H9 (cell line): ENCODE results near the gene HOXA4. TPM values are rescaled to one million over a fixed set of nuclear protein-coding genes. Genes with fewer than 3 reads are reported as not detected.

Source experiments
- DNase-seq: peaks from one replicate; pipeline ENCODE4 v3.0.0-alpha.2; 2017
- H2AFZ ChIP-seq: one replicate; pipeline ENCODE4 v1.6.1; 2013; ENCODE audit warnings: mild to moderate bottlenecking, low read length, control low read depth, moderate library complexity
- H2AK5ac ChIP-seq: 2 replicates; pipeline ENCODE4 v1.6.1; 2013; ENCODE audit warnings: low read length, control low read depth, mixed read lengths; ENCODE audit not compliant: insufficient read length
- H2BK120ac ChIP-seq: one replicate; pipeline ENCODE4 v1.6.1; 2013; ENCODE audit warnings: low read depth, mild to moderate bottlenecking, low read length, control low read depth, inconsistent platforms; ENCODE audit not compliant: poor library complexity, severe bottlenecking
- H2BK12ac ChIP-seq: 2 replicates; pipeline ENCODE4 v1.6.1; 2013; ENCODE audit warnings: low read length, control low read depth, mixed read lengths, low read depth; ENCODE audit not compliant: insufficient read length
- H2BK15ac ChIP-seq: 2 replicates; pipeline ENCODE4 v1.6.1; 2013; ENCODE audit warnings: low read depth, low read length, control low read depth
- H2BK20ac ChIP-seq: one replicate; pipeline ENCODE4 v1.6.1; 2013; ENCODE audit warnings: low read depth, mild to moderate bottlenecking, low read length, control low read depth, inconsistent platforms; ENCODE audit not compliant: poor library complexity, severe bottlenecking
- H2BK5ac ChIP-seq: 2 replicates; pipeline ENCODE4 v1.6.1; 2013; ENCODE audit warnings: low read length, control low read depth, mixed read lengths; ENCODE audit not compliant: insufficient read length
- H3K14ac ChIP-seq: 2 replicates; pipeline ENCODE4 v1.6.1; 2013; ENCODE audit warnings: low read length, control low read depth; ENCODE audit not compliant: insufficient read depth
- H3K18ac ChIP-seq: 2 replicates; pipeline ENCODE4 v1.6.1; 2013; ENCODE audit warnings: low read depth, mild to moderate bottlenecking, mixed read lengths, low read length, control low read depth; ENCODE audit not compliant: insufficient read length
- H3K23ac ChIP-seq: 2 replicates; pipeline ENCODE4 v1.6.1; 2013; ENCODE audit warnings: low read length, control low read depth, mixed read lengths, low read depth; ENCODE audit not compliant: insufficient read length
- H3K23me2 ChIP-seq: 2 replicates; pipeline ENCODE4 v1.6.1; 2013; ENCODE audit warnings: low read depth, mild to moderate bottlenecking, mixed read lengths, low read length, control low read depth; ENCODE audit not compliant: insufficient read length, poor library complexity, severe bottlenecking
- H3K27ac ChIP-seq: 2 replicates; pipeline ENCODE4 v1.5.1; 2013; ENCODE audit warnings: low read length, control low read depth, mixed read lengths, low read depth; ENCODE audit not compliant: insufficient read length
- H3K27me3 ChIP-seq: 2 replicates; pipeline ENCODE4 v1.6.1; 2013; ENCODE audit warnings: low read length, control low read depth, inconsistent platforms; ENCODE audit not compliant: insufficient read depth
- H3K4ac ChIP-seq: 2 replicates; pipeline ENCODE4 v1.6.1; 2013; ENCODE audit warnings: low read depth, mild to moderate bottlenecking, control low read depth, inconsistent platforms, low read length, moderate library complexity
- H3K4me1 ChIP-seq: 2 replicates; pipeline ENCODE4 v1.6.1; 2013; ENCODE audit warnings: low read length, control low read depth, inconsistent platforms; ENCODE audit not compliant: insufficient read depth
- H3K4me2 ChIP-seq: 2 replicates; pipeline ENCODE4 v1.6.1; 2013; ENCODE audit warnings: low read length, control low read depth, mixed read lengths; ENCODE audit not compliant: insufficient read length, insufficient read depth
- H3K56ac ChIP-seq: 2 replicates; pipeline ENCODE4 v1.6.1; 2013; ENCODE audit warnings: low read depth, mild to moderate bottlenecking, mixed read lengths, low read length, control low read depth; ENCODE audit not compliant: insufficient read length
- H3K79me1 ChIP-seq: 2 replicates; pipeline ENCODE4 v1.6.1; 2013; ENCODE audit warnings: low read depth, mild to moderate bottlenecking, moderate library complexity, low read length, control low read depth, inconsistent platforms; ENCODE audit not compliant: insufficient read depth, poor library complexity, severe bottlenecking
- H3K79me2 ChIP-seq: 2 replicates; pipeline ENCODE4 v1.6.1; 2013; ENCODE audit warnings: low read length, control low read depth, inconsistent platforms; ENCODE audit not compliant: insufficient read depth
- H3K9ac ChIP-seq: 2 replicates; pipeline ENCODE4 v1.6.1; 2013; ENCODE audit warnings: low read length, control low read depth, mixed read lengths; ENCODE audit not compliant: insufficient read length; ENCODE audit errors: extremely low read depth
- H3K9me3 ChIP-seq: one replicate; pipeline ENCODE4 v1.6.1; 2013; ENCODE audit warnings: low read depth, low read length, inconsistent platforms; ENCODE audit not compliant: control insufficient read depth
- H3T11ph ChIP-seq: one replicate; pipeline ENCODE4 v1.6.1; 2013; ENCODE audit warnings: mild to moderate bottlenecking, low read length, control low read depth, inconsistent platforms
- H4K20me1 ChIP-seq: one replicate; pipeline ENCODE4 v1.6.1; 2013; ENCODE audit not compliant: control insufficient read depth, insufficient read length, insufficient read depth
- H4K5ac ChIP-seq: 2 replicates; pipeline ENCODE4 v1.6.1; 2013; ENCODE audit warnings: low read depth, mild to moderate bottlenecking, mixed read lengths, low read length, control low read depth; ENCODE audit not compliant: insufficient read length
- H4K8ac ChIP-seq: replicated peaks from 2 replicates; pipeline ENCODE4 v1.6.1; 2013; ENCODE audit warnings: low read length, control low read depth, mixed read lengths, low read depth; ENCODE audit not compliant: insufficient read length
- H4K91ac ChIP-seq: 2 replicates; pipeline ENCODE4 v1.6.1; 2013; ENCODE audit warnings: low read depth, mild to moderate bottlenecking, moderate library complexity, mixed read lengths, low read length, control low read depth; ENCODE audit not compliant: insufficient read length
- H3K27ac Mint-ChIP-seq, 3 experiments: 2 replicates in 2 of 3; 3 replicates in 1 of 3; pipeline ENCODE4 v1.8.0; 2020 to 2021; ENCODE audit warnings: mixed read lengths in 3 of 3, mild to moderate bottlenecking in 1 of 3, moderate library complexity in 1 of 3
- H3K27me3 Mint-ChIP-seq: 2 replicates; pipeline ENCODE4 v1.8.0; 2021; ENCODE audit warnings: low read depth, mild to moderate bottlenecking, moderate library complexity, mixed read lengths
- H3K36me3 Mint-ChIP-seq, 3 experiments: 2 replicates in 2 of 3; 3 replicates in 1 of 3; pipeline ENCODE4 v1.8.0; 2020 to 2021; ENCODE audit warnings: low read depth in 3 of 3, mixed read lengths in 3 of 3; ENCODE audit not compliant: insufficient read depth in 1 of 3
- H3K4me1 Mint-ChIP-seq, 2 experiments: 2 replicates each; pipeline ENCODE4 v1.8.0; 2020; ENCODE audit warnings: mixed read lengths in 2 of 2
- H3K4me3 Mint-ChIP-seq, 2 experiments: 2 replicates in 1 of 2; 3 replicates in 1 of 2; pipeline ENCODE4 v1.8.0; 2020 to 2021; ENCODE audit warnings: mild to moderate bottlenecking in 2 of 2, mixed read lengths in 2 of 2, moderate library complexity in 1 of 2
- H3K9me3 Mint-ChIP-seq, 2 experiments: 2 replicates in 1 of 2; 3 replicates in 1 of 2; pipeline ENCODE4 v1.8.0; 2020; ENCODE audit warnings: mild to moderate bottlenecking in 2 of 2, mixed read lengths in 2 of 2, moderate library complexity in 1 of 2
- WGBS: extraction: QIAGEN DNeasy Blood & Tissue Kit; methylation state at CpG from one replicate; pipeline ENCODE4 v1.1.7; 2013; ENCODE audit warnings: missing lambda C conversion rate, low lambda C conversion rate, mixed read lengths; ENCODE audit not compliant: insufficient read length; ENCODE audit errors: extremely low coverage; 5-methylcytosine and 5-hydroxymethylcytosine counted together
- total RNA-seq: library from RNA; stranded (reverse); gene quantifications from 2 replicates; pipeline ENCODE4 v1.2.1, GENCODE V29; 2021
- TF ChIP-seq, protein P1 (sequence below): fragments of 200-600 bp; sonication (generic); conservative IDR thresholded peaks from 3 replicates; pipeline ENCODE4 v1.8.0; 2021; ENCODE audit warnings: antibody characterized with exemption, mild to moderate bottlenecking

The HOXA4 gene
- total RNA-seq, 1 experiment from 2014 or later = not detected

DNA sequence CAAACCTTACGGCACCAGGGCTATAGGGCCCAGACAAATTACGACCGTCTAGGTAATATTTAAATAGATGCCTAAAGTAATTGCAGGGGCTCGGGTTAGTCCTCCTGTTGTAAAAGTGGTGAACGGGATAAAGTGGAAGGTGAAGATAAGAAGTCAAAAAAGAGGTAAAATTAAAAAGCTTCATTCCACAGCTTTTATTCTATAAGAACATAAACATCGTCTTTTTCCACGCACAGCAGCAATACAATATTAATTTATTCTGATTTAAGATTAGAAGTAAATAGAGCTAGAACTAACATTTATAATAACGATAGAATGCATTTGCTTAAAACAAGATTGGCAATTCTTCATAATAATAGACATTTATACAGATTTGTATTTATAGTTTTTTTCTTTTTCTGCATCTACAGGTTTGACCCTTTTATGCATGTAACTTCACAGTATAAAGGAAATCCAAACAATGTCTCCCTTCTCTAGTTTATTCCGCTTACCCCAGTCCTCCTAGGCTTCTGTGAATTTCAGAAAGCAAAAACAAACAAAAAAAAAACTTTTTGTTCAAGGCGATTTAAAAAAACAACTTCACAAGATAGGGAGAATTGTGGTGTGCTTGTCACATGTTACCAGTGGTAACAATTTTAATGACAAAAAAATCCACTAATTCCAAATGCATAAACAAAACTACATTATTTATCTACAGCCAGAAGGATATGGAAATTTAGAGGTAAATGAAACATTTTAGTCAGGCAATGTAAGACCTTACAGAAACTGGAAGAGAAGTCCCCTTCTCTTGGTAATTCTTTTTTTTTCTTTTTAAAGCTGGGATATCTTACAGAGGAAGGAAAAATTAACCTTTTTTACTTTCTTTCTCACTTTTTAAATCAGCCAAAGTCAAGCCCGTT is 40.1 kb upstream of the HOXA4 start:
- Histone ChIP-seq H3K4me2 (no peak overlapping the region), H3T11ph (no peak overlapping the region), H3K4me1 (no peaks in the 10 kb centered on the region), H3K23ac (no peak overlapping the region), H3K14ac (no peak overlapping the region), H2AFZ (no peak overlapping the region), H2BK5ac (no peak overlapping the region), H2BK120ac (no peak overlapping the region), H2BK15ac (no peak overlapping the region), H3K27me3 (peaks cover 97% of the 10 kb centered on the region), H3K9ac (no peak overlapping the region), H3K18ac (no peak overlapping the region), H3K79me1 (no peaks in the 10 kb centered on the region), H3K27ac (no peak overlapping the region), H2AK5ac (no peak overlapping the region), H4K20me1 (no peaks in the 10 kb centered on the region), H2BK12ac (no peak overlapping the region), H3K23me2 (no peaks in the 10 kb centered on the region), H2BK20ac (no peak overlapping the region), H4K5ac (no peak overlapping the region), H3K79me2 (no peaks in the 10 kb centered on the region), H4K8ac (no peak overlapping the region), H3K9me3 (no peaks in the 10 kb centered on the region), H3K56ac (no peak overlapping the region), H3K4ac (no peak overlapping the region), H4K91ac (no peak overlapping the region)
- H3K4me3 Mint-ChIP-seq = no peak overlapping the region
- peaks cover 98% of the 10 kb centered on the region for H3K27me3 Mint-ChIP-seq
- TF ChIP-seq, protein P1, sequence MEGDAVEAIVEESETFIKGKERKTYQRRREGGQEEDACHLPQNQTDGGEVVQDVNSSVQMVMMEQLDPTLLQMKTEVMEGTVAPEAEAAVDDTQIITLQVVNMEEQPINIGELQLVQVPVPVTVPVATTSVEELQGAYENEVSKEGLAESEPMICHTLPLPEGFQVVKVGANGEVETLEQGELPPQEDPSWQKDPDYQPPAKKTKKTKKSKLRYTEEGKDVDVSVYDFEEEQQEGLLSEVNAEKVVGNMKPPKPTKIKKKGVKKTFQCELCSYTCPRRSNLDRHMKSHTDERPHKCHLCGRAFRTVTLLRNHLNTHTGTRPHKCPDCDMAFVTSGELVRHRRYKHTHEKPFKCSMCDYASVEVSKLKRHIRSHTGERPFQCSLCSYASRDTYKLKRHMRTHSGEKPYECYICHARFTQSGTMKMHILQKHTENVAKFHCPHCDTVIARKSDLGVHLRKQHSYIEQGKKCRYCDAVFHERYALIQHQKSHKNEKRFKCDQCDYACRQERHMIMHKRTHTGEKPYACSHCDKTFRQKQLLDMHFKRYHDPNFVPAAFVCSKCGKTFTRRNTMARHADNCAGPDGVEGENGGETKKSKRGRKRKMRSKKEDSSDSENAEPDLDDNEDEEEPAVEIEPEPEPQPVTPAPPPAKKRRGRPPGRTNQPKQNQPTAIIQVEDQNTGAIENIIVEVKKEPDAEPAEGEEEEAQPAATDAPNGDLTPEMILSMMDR = no peak
- no peak for DNase-seq
- no peak overlapping the region for H3K27ac Mint-ChIP-seq
- peaks cover 0 to 6% of the 10 kb centered on the region in 2 experiments; a peak in 2 of 4 replicates for H3K4me1 Mint-ChIP-seq
- H3K36me3 Mint-ChIP-seq = no peaks in the 10 kb centered on the region; a peak in 1 of 7 replicates
- WGBS = no CpG with 5 or more reads among the region's 11 CpGs
- H3K9me3 Mint-ChIP-seq = peaks cover 6 to 25% of the 10 kb centered on the region in 2 experiments
